ENCODE measurements around the gene NFASC. TPM values are rescaled to one million over a fixed set of nuclear protein-coding genes. Genes with fewer than 3 reads are reported as not detected.

Gene NFASC
- total RNA-seq (2014; rRNA removed; shearing (Covaris generic)), result 0.12 and 0.52 TPM in 2 replicates
- 0.63 TPM in 1 of 2 replicates, not detected in the other for polyA plus RNA-seq (2014; cell fraction: nucleus; rRNA removed)

DNA sequence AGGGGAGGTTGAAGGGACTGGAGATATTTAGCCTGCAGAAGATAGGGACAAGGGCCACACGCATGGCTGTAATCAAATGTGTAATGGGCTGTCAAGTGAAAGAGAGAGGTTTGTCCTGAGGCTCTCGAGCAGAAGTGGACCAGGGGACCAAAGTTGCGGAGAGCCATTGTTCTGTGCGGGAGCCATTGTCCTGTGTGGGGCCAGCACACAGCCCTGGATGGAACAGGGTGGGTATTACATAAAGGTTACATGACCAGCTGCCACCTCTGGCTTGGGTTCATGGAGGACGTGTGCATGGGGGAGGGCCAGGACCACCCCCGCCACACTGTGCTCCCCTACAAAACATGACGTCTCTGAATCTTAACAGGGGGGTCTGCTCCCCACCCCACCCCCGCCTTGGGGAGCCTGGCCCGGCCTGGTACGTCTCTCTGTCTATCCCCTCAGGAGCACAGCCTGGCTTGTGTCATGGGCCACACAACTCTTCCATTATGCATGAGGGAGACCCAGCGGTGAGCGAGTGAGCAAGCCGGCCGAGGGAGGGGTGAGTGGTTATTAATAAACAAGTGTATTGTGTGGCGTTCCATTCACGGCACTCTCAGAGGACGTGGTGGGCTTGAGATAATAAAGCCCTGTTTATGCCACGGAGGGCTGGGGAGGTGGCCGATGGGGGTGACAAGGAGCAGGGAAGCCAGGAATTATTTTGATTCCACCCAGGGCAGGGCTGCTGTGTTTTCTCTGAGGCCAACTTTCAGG lies at the start of gene NFASC:
Gene NFASC, plus strand, starts transcription at position 703 of the 753 bp plus-strand sequence. CDS start 73,454 bp downstream, outside the sequence.
- no peak for DNase-seq (ENCODE audit: extremely low read depth, low read depth)

DNA sequence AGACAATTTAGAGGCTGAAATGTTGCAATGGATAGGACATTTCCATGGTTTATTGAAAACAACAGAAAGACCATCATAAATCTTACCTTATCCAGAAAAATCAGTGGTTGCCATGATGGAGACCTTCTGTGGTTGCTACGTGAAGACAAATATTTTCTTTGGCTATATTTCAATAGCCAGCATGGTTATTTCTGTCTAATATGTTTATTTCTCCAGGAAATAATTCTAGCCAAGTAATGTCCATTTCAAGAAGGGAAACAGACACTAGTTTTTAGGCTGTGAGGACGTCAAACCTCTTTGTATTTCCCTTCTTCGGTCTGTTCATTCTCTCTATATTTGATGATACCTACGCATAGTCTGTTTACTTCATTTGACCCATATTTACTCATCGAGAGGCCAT lies 49.2 kb upstream of the NFASC start:
- no peak for DNase-seq (ENCODE audit: extremely low read depth, low read depth)

DNA sequence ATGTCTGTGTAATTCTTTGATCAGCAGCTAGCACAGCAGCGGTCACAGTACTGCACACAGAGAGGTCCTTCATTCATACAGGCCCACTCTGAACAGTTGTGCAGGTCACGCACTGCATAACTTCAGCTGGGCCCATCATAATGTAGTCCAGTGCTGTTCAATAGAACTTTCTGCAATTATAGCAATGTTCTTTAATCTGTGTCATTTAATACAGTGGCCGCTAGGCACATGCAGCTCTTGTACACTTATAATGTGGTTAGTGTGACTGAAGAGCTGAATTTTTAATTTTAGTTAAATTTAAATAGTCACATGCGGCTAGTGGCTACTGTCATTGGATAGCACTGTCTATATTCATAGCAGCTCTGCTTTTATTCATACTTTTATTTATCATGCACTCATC lies 48.7 kb upstream of the NFASC start:
- DNase-seq (ENCODE audit: extremely low read depth, low read depth), result no peak

DNA sequence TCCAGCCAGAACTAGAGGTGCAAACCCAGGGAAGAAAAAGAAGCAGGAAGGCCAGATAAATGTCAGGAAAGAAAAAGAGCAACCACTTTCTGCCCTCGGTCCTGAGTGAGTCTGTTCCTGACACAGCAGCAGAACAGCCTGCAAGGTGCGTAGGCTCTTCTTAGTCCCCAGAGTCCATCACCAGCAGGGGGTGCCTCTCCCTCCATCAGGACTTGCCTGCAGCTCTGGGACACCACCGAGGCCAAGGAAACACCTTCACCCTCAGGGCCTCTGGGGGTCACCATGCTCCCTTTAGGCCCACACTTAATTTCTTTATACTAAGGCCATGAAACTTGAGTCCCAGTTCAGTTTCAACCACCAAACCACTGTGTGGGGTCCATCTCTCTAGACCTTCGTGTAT lies 43.7 kb upstream of the NFASC start:
- no peak for DNase-seq (ENCODE audit: extremely low read depth, low read depth)

DNA sequence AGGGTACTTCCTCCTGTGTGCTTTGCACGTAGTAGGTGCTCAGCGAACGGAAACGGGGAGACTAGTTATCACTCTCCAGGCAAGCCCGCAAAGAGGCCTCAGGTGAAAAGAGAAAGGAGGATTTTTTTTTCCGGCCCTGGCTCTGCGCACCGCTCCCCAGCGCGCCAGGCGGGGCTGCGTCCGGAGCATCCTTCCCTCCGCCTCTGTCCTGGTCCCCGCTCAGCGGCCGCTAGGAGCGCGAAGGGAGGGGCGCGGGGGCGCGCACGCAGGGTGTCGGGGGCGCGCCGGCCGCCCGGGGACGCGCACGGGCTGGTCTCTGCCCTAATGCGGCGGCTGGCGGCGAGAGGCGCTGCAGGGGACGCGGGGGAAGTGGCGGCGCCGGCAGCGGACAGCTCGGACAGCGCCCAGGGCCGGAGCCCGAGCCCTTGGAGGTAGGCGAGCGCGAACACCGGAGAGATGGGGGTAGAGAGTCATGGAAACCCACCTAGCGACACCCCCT lies 42.3 kb upstream of the NFASC start:
- DNase-seq (ENCODE audit: extremely low read depth, low read depth), result peak; percentile 59

DNA sequence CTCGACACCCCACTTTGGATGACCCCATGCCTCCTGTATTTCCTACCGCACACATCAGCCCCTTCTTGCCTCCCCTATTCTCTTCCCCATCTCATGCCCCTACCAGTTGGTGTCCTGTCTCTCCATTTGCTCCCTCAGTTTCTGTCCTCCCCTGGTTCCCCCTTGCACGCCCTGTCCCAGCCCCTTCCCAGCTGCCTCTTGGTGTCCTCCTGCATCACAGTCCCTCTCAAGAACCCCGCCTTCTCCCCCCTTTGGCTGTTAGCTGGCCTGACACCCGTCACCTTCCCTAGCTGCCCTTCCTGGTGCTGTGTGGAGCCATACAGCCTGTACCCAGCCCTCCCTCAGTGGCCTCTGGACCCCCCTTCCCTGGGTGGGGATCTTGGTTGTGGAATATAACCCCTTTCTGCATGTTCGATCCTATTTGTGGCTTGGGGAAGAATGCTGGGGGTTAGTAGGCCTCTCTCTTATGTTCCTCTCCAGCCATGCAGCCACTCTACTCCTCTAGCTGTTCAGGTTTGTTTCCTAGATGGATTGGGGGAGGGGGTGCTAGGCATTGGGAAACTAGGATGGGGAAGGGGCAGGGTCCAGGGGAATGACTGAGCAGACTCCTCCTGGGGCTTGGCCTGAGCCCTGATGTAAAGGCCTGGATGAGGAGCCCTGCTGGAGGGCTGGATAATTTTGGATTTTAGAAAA lies 41.4 kb upstream of the NFASC start:
- DNase-seq (ENCODE audit: extremely low read depth, low read depth), result no peak

DNA sequence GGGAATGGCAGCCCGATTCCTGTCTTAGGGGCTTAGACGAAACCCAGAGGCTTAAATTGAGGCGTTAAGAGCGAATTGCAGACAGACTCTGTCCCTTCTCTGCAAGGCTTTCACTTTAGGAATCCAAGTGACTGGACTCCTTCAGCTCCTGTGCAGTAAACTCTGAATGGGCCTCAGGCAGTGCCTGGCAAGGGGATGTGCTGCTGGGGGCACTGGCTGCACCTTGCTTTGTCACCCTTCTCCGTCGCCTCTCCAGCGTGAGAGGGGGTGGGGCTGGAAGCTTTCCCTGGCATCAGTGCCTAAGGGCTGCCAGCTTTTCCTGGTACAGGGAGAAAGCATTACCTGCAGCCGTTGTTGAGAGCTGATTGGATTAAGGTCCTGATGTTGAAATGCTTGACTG lies 39.9 kb upstream of the NFASC start:
- DNase-seq (ENCODE audit: extremely low read depth, low read depth), result no peak

DNA sequence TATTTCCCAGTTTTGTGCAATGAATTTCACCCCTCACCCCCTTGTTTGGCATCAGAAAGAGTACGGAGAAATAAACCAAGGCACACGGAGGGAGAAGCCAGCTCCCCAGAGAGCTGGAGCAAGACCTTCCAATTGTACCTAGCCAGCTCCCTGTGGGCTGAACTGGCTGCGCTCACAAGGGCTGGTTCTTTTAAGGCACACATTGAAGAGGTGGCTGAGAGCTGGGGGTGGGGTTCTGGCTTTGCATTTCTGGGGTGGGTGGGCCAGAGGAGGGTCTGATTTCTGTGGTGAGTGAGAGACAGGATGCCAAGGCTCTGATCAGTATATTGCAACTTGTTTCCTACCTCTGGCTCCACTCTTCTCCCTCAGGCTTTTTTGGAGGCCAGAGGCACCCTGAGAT lies 39.5 kb upstream of the NFASC start:
- DNase-seq (ENCODE audit: extremely low read depth, low read depth), result no peak

DNA sequence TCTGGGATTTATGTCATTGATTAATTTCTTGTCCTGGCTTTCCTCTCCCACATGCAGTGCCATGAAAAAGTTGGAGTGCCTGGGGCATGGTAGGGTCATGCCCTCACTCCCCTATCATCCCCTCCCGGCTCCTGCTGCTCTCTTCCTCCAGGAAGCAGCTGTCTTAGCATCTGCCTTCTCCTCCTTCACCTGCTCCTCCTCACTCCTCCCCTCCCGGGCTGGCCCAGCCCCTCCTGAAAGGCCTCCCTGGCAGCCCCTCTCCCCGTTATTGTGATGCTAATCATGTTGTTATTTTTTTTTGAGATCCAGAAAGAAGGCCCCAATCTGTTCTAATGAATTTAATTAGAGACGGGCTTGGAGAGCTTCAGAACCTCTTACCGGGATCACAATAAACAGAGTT lies 36.3 kb upstream of the NFASC start:
- DNase-seq (ENCODE audit: extremely low read depth, low read depth), result no peak

DNA sequence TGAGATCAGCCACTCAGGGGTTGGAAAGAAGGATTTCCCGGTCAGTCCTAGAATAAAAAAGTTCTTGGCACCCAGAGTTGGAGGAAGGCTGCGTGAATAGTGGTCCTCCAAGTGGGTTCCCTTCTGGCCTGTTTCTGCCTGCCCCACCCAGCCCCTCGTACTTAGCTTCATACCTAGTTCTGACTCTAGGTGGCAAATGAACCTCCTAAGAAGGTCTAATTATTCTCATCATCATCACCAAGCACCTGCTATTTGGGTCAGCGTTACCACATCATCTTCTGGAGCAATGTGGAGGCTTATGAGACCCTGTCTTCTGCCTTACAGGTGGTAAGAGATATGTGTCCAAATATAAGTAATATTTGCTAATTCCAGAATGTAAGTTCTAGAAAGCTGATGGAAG lies 35.9 kb upstream of the NFASC start:
- DNase-seq (ENCODE audit: extremely low read depth, low read depth), result no peak

DNA sequence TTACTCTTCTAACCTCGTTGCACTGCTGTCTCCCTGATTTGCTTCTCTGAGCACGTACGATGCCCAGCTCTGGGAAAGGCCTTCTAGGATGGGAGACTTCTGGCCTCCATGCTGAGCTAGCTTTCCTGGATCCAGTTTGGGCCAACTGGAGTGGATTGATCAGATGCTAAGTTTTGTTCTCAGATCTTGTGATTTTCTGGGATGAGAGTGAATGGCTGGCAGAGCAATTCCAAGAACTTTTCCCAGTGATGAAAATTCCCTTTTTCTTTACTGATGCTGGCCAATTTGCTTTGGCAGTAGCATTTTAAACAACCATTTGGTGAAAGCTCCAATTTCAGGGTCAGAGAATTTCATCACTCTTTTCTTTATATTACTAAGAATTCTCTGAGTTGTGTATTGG lies 34.9 kb upstream of the NFASC start:
- DNase-seq (ENCODE audit: extremely low read depth, low read depth), result no peak

DNA sequence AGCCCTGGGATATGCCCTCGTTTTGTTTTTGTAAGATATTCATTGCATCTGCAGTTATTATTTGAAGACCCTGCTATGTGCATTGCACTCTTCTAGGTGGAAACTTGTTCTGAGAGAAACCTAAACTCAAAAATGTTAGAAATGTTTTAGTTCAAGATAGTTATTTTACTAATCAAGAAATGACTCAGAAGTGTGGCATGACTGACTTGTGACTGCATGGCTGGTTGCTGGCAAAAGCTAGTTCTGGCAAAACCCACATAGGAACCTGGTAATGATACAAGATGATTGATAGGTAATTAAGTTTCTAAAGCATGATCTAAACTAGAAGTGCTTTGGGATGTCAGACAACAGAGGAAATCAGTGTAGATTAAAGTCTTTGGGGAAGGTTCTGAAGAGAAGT lies 33.8 kb upstream of the NFASC start:
- no peak for DNase-seq (ENCODE audit: extremely low read depth, low read depth)

DNA sequence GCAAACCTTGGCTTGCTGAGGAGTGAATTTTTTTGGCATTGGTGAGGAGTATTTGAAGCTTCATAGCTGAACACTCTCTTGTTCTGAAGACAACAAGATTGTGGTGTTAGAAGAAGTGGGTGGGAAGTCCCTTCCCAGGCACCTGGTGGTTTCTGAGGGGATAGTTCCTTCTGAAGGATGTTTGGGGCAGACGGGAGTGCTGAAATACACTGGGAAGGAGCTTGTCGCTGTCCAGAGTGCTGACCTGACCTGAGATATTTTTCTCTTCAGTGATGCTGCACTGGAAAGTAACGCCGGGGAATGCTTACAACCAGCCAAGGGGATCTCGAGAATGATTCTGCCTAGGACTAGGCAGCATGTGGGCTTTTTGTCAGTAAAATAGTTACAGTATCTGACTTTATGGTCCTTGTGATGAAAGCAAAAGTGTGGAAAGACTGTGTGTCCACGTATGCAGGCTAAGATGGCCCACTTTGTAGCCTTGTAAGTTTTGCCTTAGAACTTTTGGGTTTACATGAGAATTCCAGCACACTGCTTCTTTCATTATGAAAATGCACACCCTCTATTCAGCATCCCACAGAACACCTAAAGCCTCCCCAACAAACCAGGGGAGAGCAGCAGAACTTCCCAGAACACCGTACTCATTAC lies 33.1 kb upstream of the NFASC start:
- peak; percentile 54 for DNase-seq (ENCODE audit: extremely low read depth, low read depth)

DNA sequence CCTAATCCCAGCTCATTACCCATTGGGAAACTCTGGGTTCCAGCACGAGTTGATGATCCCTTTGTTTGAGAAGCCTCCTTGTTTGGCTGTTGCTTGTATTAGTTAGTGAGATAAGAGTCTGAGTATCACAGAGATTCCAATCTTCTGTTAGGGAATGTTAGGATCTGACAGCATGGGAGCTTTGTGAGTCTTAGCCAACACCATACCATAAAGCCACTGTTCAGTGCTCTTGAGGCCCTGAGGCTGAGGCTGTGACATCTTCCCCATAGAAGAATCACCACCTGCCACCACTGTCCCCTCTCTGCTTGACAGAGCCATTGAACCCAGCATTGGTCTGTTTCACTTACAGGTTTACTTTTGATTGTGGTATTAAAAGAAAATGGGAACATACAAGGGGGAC lies 29.3 kb upstream of the NFASC start:
- DNase-seq (ENCODE audit: extremely low read depth, low read depth), result no peak

DNA sequence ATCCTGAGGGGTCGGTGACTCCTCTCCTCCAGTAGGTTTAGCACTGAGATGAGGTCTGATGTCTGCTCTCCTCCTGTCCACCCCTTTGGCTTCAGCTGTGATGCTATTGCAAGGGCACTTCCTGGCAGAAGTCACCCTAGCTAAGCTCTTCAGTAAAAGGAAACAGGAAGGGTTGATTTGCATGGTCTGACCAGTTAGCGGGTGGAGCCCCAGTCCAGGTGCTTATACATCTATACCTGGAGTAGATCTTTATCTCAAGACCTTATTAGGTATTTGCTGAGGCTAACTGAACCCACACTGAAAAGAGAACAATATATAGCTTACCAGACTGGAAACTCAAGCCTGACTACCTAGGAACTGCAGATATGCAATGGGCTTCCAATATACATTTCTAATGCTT lies 28.9 kb upstream of the NFASC start:
- no peak for DNase-seq (ENCODE audit: extremely low read depth, low read depth)

DNA sequence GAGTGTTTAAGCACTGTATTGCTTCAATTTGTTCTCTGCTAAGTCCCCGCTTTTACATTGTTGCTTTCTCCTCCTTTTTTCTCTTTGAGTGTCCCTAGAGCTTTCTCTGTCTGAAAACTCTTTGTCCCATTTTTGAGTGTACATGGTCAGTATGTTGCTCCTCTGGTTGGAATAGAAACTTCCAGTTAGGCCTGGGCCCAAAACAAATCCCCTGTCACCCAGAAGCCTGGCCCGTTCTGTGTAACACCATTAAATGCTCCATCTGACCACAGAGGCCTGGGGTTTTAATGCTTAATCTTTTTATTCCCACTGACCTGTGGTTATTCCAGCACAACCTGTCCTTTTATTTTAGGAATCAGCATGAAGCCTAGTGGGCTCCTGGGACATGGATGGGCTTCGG lies 28.3 kb upstream of the NFASC start:
- no peak for DNase-seq (ENCODE audit: extremely low read depth, low read depth)

DNA sequence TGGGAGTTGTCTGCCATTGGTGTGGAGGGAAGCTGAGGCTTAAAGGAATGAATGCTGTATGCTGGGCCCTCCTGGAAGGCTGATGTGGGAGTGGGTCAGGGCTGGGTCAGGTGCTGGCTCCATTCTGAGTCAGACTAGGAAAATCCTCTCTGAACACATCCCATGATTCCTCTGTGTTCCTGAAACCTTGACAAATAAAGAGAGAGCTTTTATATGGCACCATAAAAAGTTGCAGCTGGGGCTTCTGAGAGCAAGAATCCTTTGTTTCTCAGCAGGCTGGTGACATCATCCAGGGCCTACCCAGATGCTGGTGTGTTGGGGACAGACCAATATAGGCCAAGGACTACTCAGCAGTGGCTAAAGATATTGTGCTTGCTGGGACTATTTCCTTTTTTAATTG lies 27.8 kb upstream of the NFASC start:
- no peak for DNase-seq (ENCODE audit: extremely low read depth, low read depth)

DNA sequence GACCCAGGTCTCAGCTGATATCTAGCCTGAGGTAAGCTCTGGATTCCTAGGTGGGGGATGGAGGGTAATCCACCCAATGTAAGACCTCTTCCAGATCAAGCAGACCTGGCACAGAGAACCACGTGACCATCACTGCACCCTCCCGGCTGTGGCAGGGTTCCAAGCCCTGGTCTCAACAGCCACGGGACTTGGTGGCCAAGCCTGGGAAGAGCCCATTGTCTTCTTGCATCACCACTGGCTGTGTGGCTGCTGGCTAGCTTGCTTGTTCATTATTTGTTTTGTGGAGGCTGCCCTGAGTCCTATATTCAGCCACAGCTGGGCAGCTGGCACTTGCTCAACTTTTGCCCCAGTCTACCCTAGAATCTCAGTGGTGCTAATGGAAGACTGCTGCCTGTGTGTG lies 24.1 kb upstream of the NFASC start:
- no peak for DNase-seq (ENCODE audit: extremely low read depth, low read depth)

DNA sequence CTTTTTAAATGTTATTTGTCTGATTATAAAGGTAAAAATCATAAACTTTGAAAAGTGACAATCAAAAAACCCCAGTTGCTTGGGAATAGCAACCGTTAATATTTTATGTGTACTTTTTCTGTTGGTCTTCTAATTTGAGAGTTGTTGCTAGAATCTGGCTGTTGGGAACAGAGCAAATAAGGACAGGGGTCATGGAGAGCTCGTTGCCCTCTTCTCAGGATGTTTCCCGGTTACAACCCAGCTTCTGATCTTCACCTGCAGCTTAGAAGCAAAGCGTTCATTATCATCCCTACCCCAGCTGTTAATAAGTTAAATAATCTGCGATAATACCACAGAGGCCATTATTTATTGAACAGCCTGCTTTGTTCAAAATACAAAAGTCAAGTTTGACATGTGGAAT lies 22.1 kb upstream of the NFASC start:
- no peak for DNase-seq (ENCODE audit: extremely low read depth, low read depth)

DNA sequence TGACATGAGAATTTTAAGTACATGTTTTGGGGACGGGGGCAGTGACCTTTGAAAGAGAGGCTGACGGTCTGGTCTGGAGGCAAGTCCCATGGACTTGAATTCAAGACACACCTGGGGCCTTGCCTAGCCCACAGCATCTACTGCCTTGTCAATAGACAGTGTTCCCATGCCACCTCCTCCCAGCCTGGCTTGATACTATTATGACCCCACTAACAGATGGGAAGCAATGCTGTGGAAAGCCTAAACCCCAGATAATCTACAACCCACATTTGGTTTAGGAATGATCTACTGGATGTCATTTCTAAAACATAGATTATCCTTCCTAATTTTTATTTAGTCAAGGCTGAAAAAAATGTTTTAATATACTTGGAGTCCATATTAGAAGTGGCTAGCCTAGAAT lies 17.8 kb upstream of the NFASC start:
- DNase-seq (ENCODE audit: extremely low read depth, low read depth), result no peak

DNA sequence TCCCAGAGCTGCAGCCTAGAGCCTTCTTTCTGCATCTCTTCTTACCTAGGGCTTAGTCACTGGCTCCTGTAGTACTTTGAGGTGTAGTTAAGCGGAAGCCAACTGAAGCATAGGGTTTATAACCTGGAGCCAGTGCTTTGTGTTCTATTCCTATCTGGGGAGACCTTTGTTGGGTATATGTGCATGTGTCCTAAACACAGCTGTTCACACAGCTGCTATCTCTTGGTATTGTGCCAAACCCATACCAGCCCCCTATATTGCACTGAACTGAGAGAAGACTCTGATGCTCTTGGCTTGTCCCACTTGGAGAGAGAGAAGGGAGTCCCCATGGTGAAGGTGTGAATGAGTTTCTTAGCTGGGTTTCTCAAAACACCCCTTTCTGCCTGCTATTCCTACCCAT lies 17.2 kb upstream of the NFASC start:
- no peak for DNase-seq (ENCODE audit: extremely low read depth, low read depth)

DNA sequence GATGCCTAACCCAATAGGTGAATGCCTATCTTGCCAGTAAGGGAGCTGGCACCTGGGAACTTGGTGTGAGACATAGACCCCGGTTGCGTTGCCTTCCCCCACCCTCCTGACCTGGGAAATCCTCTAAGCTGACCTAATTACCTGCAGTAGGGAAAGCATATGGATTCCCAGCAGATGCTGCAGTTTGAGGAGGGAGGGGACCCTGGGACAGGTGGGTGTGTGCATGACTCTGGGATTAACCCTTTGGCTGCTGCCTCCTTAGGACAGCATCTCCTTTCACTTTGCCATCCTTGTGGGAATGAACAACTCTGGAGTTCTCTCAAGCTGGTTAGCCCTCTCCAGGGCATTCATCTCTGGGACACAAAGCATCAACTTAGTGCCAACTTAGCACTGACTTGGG lies 16.4 kb upstream of the NFASC start:
- DNase-seq (ENCODE audit: extremely low read depth, low read depth), result no peak

All from NCI-H460 (cell line).